ENCODE data around the gene SERPINB8.

SERPINB8 gene

DNA sequence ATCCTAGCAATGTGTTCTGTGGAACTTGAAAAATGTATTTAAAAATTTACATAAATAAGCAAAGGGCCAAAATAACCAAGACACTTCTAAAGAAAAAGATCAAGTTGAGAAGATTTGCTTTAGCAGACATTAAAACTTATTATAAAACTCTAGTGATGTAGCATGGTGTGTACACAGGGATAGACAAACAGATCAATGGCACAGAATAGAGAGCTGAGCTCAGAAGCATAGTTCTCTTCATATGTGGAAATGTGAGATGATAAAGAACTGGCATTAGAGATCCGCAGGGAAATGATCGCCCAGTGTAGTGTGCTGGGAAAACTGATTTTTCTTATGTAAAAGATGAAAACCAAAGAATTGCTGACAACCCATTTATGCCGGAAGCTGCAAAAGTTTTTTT, 39.4 kb downstream of the SERPINB8 start:
- DNase-seq (ENCODE audit: low read depth in 3 of 3, low spot score in 1 of 3), result no peak

DNA sequence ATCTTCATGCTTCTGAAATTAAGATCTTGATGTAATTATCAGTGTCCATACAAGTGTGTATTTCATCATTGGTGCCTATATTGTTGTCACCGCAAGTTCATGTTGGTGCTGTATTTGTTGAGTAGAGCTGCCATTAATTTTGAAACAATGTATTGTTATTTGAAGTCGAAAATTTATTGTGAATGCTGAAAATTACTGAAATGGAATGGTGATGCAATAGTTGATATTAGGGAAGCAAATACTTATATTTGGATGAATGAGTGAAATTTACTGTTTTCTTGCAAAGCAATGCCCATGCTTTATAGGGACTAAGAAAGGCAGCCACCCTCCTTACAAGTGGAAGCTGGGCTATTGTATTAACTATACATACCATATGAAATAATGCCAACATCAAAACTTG, 41.6 kb downstream of the SERPINB8 start:
- no peak for DNase-seq (ENCODE audit: low read depth in 3 of 3, low spot score in 1 of 3)

DNA sequence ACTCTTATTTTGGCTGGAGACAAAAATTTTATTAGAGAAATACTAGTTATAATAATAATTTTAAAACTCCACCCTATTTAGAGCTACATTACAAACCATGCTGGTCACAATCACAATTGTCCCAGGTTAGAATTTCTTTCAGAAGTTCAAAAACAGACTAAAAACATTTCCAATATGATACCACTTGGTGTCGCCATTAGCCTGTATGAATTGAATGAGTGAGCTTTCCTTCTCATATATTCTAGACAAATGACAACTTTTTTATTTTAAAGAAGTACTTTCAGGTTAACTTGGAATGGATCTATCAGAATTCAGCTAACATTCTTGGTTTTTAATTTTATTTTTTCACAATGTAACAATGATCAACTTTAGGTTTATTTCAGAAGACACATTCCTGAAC, 48.0 kb downstream of the SERPINB8 start:
- no peak for DNase-seq (ENCODE audit: low read depth in 3 of 3, low spot score in 1 of 3)

DNA sequence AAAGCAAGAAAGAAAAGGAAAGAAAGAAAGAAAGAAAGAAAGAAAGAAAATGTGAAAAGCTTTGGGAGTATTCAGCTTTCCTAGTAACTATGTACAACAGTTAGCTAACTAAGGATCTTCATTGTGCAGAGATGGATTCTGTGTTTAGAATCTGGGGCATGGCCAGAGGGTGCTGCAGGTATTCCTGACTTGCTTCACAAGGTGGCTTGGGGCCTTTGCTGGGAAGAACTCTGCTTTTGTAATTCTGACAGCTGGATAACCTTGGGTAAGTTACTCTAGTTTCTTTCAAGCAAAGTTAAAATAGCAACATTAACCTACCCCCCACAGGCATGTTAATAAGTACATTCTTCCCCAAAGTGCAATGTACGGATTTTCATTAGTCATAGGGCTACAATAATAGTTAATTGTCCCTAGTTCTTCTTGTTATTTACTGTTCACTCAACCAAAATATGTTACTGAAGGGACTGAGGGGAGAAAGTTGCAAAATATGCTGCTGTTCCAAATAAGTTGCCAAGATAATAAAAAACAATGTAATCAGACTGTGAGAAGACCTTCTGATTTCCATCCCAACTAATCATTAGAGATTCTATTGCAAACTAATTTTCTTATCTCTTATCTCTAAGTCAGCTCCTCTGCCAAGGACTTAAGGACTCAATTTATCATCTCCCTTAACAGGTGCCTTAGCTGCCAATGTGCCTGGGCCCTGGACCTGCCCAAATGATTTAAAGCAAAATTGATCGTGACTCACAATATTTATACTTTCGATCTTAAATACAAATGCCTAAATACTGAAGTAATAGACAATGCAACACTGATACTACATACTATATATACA, 50.3 kb downstream of the SERPINB8 start:
- no peak for DNase-seq (ENCODE audit: low read depth in 3 of 3, low spot score in 1 of 3)

DNA sequence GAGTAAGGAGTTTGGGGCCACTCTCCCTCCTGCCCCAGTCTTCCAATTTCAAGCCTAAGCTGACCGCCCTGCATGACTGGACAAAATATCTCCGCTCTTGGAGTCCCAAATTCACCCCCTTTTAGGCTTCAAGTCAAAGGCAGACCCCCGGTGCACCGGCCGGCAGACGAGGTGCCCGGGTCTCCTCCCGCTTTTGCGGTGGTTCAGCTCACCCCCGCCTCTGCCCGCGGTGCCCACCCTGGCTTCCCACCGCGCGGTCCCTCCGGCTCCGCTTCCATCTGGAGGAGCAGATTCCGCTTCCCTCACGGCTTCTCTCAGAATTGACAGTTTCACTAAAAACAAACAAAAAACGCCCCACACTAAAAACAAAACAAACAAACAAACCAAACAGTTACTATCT, 56.5 kb downstream of the SERPINB8 start:
- DNase-seq (ENCODE audit: low read depth in 3 of 3, low spot score in 1 of 3), result no peak

DNA sequence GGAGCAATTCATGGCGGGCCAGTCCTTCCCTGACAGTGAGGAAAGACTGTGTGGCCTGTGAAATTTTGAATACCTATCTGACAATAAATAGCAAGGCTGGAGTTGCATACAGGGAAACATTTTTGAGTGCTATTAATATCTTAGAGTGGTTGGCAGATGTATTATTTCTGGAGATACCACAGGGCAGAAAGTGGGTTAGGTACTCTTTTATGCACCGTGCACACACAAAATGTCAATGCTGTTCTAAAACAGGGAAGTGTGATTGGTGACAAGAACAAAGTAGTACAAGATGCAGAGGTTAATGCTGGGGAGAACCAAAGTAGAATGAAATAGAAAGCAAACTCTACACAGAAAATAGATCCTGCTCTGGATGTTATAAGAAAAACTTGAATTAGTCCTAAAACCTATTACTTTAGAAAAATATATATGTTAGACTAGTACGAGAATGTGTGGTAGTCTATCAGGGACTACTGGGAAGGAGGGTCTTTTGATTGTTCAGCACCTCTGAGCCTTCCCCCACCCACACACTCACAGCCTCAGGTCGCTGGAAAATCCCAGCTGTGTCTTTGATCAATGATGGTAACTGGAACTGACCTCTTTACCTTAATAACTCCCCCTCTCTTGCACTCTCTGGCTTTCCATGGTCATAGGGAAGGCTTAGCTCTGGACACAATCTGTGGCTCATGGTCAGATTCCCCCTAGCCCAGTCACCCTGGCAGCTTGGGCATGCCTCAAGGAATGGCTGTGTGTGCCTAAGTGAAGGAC, 58.2 kb downstream of the SERPINB8 start:
- DNase-seq (ENCODE audit: low read depth in 3 of 3, low spot score in 1 of 3), result no peak

DNA sequence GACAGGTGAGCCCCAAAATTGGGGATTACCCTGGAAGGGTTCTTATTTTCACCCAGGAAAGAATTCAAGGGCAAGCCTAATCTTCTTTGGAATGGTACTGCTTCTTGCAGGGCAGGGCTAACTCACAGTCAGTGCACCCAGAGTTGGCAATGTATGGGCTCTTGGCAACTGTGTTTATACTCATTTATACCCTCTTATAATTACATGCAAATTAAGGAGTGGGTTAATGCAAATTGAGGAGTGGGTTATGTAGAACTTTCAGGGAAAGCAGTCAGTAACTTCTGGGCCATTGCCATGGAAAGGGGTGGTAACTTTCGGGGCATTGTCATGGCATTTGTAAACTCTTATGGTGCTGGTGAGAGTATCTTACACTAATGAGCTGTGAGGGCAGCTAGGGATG, 59.2 kb downstream of the SERPINB8 start:
- no peak for DNase-seq (ENCODE audit: low read depth in 3 of 3, low spot score in 1 of 3)

DNA sequence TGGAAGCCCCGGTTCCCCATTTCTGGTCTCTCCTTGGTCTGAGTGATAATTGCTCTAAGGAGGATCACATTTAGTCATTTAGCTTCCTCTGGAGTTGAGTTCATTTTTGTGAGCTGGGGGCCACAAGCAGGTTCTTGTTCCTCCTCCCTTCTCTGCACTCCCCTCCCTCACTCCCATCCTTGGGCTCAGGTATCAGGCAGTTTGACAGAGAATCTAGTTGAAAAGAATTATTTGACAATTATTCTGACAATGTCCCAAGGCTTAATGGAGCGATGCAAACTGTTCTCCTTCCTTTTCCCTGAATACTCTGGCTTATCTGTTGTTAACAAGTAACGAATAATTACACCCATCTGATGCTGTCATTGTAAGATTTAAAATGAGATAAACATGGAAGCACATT, 61.5 kb downstream of the SERPINB8 start:
- DNase-seq (ENCODE audit: low read depth in 3 of 3, low spot score in 1 of 3), result no peak

DNA sequence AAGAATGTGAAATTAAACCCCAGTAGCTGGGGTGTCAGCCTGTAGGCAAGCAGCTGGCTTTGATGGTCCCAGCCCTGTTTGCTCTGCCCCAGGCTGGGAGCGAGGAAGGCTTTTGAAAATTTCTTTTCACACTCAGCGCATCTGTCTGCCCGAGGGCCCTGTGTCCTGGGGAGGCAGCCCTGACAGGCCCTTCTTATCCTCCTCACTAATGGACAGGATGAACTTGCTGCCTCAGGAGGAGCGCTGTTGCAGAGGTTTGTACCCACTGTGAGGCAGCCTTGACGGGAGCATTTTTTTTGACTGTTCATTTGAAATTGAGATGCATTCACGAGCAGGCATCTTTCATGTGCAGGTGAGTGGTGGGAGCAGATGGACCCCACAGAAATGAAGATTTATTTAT, 62.4 kb downstream of the SERPINB8 start:
- DNase-seq (ENCODE audit: low read depth in 3 of 3, low spot score in 1 of 3), result no peak

DNA sequence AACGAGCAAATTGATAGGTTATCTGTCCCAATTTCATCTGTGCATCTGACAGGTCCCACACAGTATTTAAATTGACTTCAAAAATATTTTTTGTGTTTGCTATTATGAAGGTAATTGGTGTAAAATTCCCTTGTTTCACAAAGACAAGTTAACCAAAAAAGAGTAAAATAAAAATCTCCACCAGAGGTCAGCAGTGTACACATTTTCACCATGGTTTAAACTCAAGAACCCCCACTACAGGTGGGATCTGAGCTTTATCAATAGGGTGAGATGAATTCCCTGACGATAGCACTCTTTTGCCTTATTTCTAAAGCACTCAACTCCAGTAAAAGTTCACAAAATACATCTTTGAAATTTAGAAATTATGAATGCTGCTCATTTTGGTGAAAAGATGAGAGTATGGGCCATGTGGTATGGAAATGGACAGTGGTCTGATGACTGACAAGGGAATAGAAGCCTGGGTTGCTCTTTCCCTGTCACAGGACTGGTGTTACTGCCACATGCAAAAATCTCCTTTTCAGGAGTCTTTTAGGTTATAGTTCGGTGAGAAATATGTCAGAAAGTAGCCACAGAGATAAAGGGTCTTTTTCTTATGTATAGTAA, 68.0 kb downstream of the SERPINB8 start:
- no peak for DNase-seq (ENCODE audit: low read depth in 3 of 3, low spot score in 1 of 3)

All from stimulated activated CD4-positive, alpha-beta T cell treated with anti-CD3 and anti-CD28 coated beads, TNF-alpha, amount 100 ng/mL, for 1 hour (primary cell).